Liver (tissue), 9 donors: ENCODE measurements around the gene FABP3. TPM values are rescaled to one million over a fixed set of nuclear protein-coding genes. Genes with fewer than 3 reads are reported as not detected.

Experiments
- DNase-seq: peaks from one replicate; pipeline ENCODE4 v3.0.0-alpha.2; 2017; ENCODE audit warnings: low spot score
- H3K27ac ChIP-seq, 2 donors: one replicate each; pipeline ENCODE4 v1.7.0; 2013; ENCODE audit warnings: inconsistent platforms in 2 of 2, low read length in 2 of 2, control low read depth in 1 of 2, low read depth in 1 of 2, mild to moderate bottlenecking in 1 of 2
- H3K27me3 ChIP-seq, 4 donors: one replicate each; pipeline versions ENCODE4 v1.6.1 to v1.7.0; 2013; ENCODE audit warnings: low read length in 3 of 4, inconsistent platforms in 1 of 4, mild to moderate bottlenecking in 1 of 4, moderate library complexity in 1 of 4; ENCODE audit not compliant: control insufficient read depth in 4 of 4, insufficient read depth in 4 of 4
- H3K36me3 ChIP-seq, 4 donors: one replicate each; pipeline versions ENCODE4 v1.6.1 to v1.7.0; 2013; ENCODE audit warnings: low read length in 3 of 4, mild to moderate bottlenecking in 3 of 4, low read depth in 1 of 4, moderate library complexity in 1 of 4; ENCODE audit not compliant: control insufficient read depth in 4 of 4, insufficient read depth in 3 of 4
- H3K4me1 ChIP-seq, 4 donors: one replicate each; pipeline versions ENCODE4 v1.6.1 to v1.7.0; 2013; ENCODE audit warnings: low read length in 3 of 4, mild to moderate bottlenecking in 3 of 4, moderate library complexity in 1 of 4; ENCODE audit not compliant: control insufficient read depth in 4 of 4, insufficient read depth in 4 of 4
- H3K4me3 ChIP-seq, 3 donors: one replicate each; pipeline versions ENCODE4 v1.6.1 to v1.7.0; 2013; ENCODE audit warnings: low read length in 3 of 3, control low read depth in 1 of 3, low read depth in 1 of 3, mild to moderate bottlenecking in 1 of 3
- H3K9ac ChIP-seq, 2 donors: one replicate each; pipeline ENCODE4 v1.7.0; 2013; ENCODE audit warnings: low read length in 2 of 2, mild to moderate bottlenecking in 2 of 2, moderate library complexity in 2 of 2, control low read depth in 1 of 2, low read depth in 1 of 2
- H3K9me3 ChIP-seq, 4 donors: one replicate each; pipeline versions ENCODE4 v1.6.1 to v1.7.0; 2013; ENCODE audit warnings: low read length in 3 of 4; ENCODE audit not compliant: control insufficient read depth in 4 of 4
- EGR1 ChIP-seq, 2 donors: IDR thresholded peaks; 2 replicates each; pipeline ENCODE4 v1.6.1; 2016 to 2018; ENCODE audit warnings: antibody characterized with exemption in 2 of 2, low read depth in 2 of 2
- FOXA1 ChIP-seq: IDR thresholded peaks from 2 replicates; pipeline ENCODE4 v1.6.1; 2016; ENCODE audit warnings: antibody characterized with exemption
- FOXA2 ChIP-seq: IDR thresholded peaks from 2 replicates; pipeline ENCODE4 v1.6.1; 2016; ENCODE audit warnings: antibody characterized with exemption
- GABPA ChIP-seq, 2 donors: IDR thresholded peaks in 1 of 2; conservative IDR thresholded peaks in 1 of 2; 2 replicates each; pipeline ENCODE4 v1.6.1; 2016; ENCODE audit warnings: antibody characterized with exemption in 2 of 2, mild to moderate bottlenecking in 1 of 2, moderate library complexity in 1 of 2
- HNF4A ChIP-seq, 2 donors: conservative IDR thresholded peaks; 2 replicates each; pipeline ENCODE4 v1.6.1; 2016; ENCODE audit warnings: antibody characterized with exemption in 2 of 2, mild to moderate bottlenecking in 2 of 2
- HNF4G ChIP-seq: IDR thresholded peaks from 2 replicates; pipeline ENCODE4 v1.6.1; 2016; ENCODE audit warnings: antibody characterized with exemption
- JUND ChIP-seq, 2 donors: IDR thresholded peaks; 2 replicates each; pipeline ENCODE4 v1.6.1; 2016; ENCODE audit warnings: antibody characterized with exemption in 2 of 2
- NR2F2 ChIP-seq: IDR thresholded peaks from 2 replicates; pipeline ENCODE4 v1.6.1; 2016; ENCODE audit warnings: antibody characterized with exemption
- RAD21 ChIP-seq, 2 donors: IDR thresholded peaks; 2 replicates each; pipeline ENCODE4 v1.6.1; 2016; ENCODE audit warnings: antibody characterized with exemption in 2 of 2, mild to moderate bottlenecking in 2 of 2
- RXRA ChIP-seq, 2 donors: IDR thresholded peaks; 2 replicates each; pipeline ENCODE4 v1.6.1; 2017 to 2018; ENCODE audit warnings: antibody characterized with exemption in 2 of 2, mild to moderate bottlenecking in 1 of 2
- SP1 ChIP-seq: IDR thresholded peaks from 2 replicates; pipeline ENCODE4 v1.6.1; 2018; ENCODE audit warnings: antibody characterized with exemption, mild to moderate bottlenecking
- TAF1 ChIP-seq: conservative IDR thresholded peaks from 2 replicates; pipeline ENCODE4 v1.6.1; 2016; ENCODE audit warnings: antibody characterized with exemption, mild to moderate bottlenecking
- YY1 ChIP-seq: IDR thresholded peaks from 2 replicates; pipeline ENCODE4 v1.6.1; 2016; ENCODE audit warnings: antibody characterized with exemption, mild to moderate bottlenecking
- WGBS: extraction: QIAGEN DNeasy Blood & Tissue Kit; methylation state at CpG from one replicate; pipeline ENCODE4 v1.1.7; 2013; 5-methylcytosine and 5-hydroxymethylcytosine counted together
- polyA plus RNA-seq, 2 donors: library from polyadenylated mRNA; stranded (reverse) in 1 of 2; unstranded in 1 of 2; fragments of 200-250 nt in 1 of 2; fragments of >200 nt in 1 of 2; fragmentation: Nextera tagmentation in 1 of 2; extraction: Ambion mirVana in 1 of 2; gene quantifications; one replicate each; pipeline versions ENCODE4 v1.2.1 to v1.2.3, GENCODE V29; 2013 to 2015
- total RNA-seq, 2 donors: library from RNA; depleted of rRNA; stranded (reverse); fragments of >200 nt; gene quantifications; one replicate each; pipeline ENCODE4 v1.2.3, GENCODE V29; 2014
- TF ChIP-seq, protein P1 (sequence below): IDR thresholded peaks from 2 replicates; pipeline ENCODE4 v1.6.1; 2016; ENCODE audit warnings: antibody characterized with exemption
- TF ChIP-seq, protein P2 (sequence below): fragments of 150-350 bp; IDR thresholded peaks from 2 replicates; pipeline ENCODE4 v1.5.1; 2017; ENCODE audit warnings: improper control_type of control experiment, low read depth, low read length; ENCODE audit not compliant: missing input control
- TF ChIP-seq, protein P3 (sequence below): IDR thresholded peaks from 2 replicates; pipeline ENCODE4 v1.6.1; 2016; ENCODE audit warnings: antibody characterized with exemption
- TF ChIP-seq, protein P4 (sequence below): IDR thresholded peaks from 2 replicates; pipeline ENCODE4 v1.6.1; 2016; ENCODE audit warnings: antibody characterized with exemption
- TF ChIP-seq, protein P5 (sequence below): IDR thresholded peaks from 2 replicates; pipeline ENCODE4 v1.6.1; 2016; ENCODE audit warnings: antibody characterized with exemption, mild to moderate bottlenecking
- donor health status: healthy.
- donor health status: healthy.
- donor health status: healthy.
- donor health status: healthy.
- donor health status: healthy.

Gene FABP3
- total and polyA plus RNA-seq, 4 donors, result 2.8 to 28.2 (median 5.2) TPM

DNA sequence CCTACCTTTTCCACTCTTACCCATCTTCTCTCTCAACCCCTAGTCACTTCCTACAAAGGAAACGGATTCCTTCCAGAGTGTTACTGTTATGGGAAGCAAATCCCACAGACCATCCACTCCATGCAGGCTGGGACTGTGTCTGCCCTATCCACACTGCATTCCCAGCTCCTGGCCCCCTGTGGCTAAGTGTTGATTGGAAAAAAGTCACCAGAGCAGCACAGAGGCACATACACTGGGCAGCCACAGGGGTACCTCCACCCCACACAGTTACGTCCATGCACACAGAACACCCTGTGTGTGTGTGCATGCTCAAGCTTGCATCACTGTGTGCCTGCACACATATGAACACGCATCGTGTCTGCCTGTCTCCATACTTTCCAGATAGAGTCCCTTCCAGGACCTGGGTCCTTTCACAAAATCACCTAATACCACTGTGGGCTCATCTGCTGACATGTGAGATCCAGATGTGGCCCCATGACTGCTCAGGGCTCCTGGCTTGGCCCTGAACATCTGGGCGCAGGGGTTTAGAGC, 36.0 kb upstream of the FABP3 start:
- H3K4me1 ChIP-seq, result peaks cover 0 to 7% (median 3%) of the 10 kb centered on the region in 4 donors
- H3K9me3 ChIP-seq, result no peaks in the 10 kb centered on the region
- H3K27ac ChIP-seq, result no peak overlapping the region
- H3K36me3 ChIP-seq, result no peaks in the 10 kb centered on the region
- TF ChIP-seq, protein P1, sequence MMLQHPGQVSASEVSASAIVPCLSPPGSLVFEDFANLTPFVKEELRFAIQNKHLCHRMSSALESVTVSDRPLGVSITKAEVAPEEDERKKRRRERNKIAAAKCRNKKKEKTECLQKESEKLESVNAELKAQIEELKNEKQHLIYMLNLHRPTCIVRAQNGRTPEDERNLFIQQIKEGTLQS, result no peak
- TF ChIP-seq YY1 (no peak), FOXA1 (no peak)
- no peaks in the 10 kb centered on the region for H3K27me3 ChIP-seq
- 91% methylated on average over 5 of the region's 5 CpGs for WGBS
- no peak overlapping the region for H3K9ac ChIP-seq
- DNase-seq, result no peak
- H3K4me3 ChIP-seq, result no peak overlapping the region

DNA sequence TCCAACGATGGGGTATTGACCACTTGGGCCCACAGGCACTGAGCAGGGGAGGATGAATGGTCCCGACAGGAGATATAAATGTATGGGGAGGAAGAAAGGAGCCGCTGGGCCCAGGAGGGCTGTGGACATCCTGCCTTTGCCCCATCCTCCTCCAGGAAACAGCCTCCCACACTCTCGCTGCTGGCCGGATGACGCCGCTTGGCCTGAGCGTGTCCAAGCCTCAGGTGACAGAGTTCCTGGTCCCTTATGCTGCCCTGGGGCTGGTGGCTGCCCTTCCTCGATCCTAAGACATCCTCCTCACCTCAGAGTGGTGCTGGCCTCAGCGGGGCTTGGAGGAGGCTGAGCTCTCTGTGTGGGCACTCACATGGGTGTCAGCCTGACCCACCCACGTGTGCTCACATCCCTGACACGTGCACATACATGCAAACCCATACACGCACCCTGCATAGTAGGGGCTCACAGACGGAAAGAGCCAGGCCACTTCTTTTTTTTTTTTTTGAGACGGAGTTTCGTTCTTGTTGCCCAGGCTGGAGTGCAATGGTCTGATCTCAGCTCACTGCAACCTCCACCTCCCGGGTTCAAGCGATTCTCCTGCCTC, 34.3 kb upstream of the FABP3 start:
- Histone ChIP-seq H3K4me1 (no peaks in the 10 kb centered on the region), H3K27me3 (no peaks in the 10 kb centered on the region), H3K27ac (no peak overlapping the region), H3K9me3 (no peaks in the 10 kb centered on the region), H3K4me3 (no peak overlapping the region), H3K9ac (no peak overlapping the region), H3K36me3 (no peaks in the 10 kb centered on the region)
- TF ChIP-seq, protein P2, sequence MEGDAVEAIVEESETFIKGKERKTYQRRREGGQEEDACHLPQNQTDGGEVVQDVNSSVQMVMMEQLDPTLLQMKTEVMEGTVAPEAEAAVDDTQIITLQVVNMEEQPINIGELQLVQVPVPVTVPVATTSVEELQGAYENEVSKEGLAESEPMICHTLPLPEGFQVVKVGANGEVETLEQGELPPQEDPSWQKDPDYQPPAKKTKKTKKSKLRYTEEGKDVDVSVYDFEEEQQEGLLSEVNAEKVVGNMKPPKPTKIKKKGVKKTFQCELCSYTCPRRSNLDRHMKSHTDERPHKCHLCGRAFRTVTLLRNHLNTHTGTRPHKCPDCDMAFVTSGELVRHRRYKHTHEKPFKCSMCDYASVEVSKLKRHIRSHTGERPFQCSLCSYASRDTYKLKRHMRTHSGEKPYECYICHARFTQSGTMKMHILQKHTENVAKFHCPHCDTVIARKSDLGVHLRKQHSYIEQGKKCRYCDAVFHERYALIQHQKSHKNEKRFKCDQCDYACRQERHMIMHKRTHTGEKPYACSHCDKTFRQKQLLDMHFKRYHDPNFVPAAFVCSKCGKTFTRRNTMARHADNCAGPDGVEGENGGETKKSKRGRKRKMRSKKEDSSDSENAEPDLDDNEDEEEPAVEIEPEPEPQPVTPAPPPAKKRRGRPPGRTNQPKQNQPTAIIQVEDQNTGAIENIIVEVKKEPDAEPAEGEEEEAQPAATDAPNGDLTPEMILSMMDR, result no peak
- TF ChIP-seq FOXA2 (no peak), TAF1 (no peak), FOXA1 (no peak), HNF4A (conservative IDR thresholded peaks at IDR 0.05) (no peak), SP1 (no peak), NR2F2 (no peak), JUND (IDR thresholded peaks at IDR 0.05) (no peak), RAD21 (IDR thresholded peaks at IDR 0.05) (no peak), EGR1 (IDR thresholded peaks at IDR 0.05; ENCODE audit: low read depth in 2 of 2) (no peak)
- TF ChIP-seq, protein P3, sequence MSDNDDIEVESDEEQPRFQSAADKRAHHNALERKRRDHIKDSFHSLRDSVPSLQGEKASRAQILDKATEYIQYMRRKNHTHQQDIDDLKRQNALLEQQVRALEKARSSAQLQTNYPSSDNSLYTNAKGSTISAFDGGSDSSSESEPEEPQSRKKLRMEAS, result no peak
- no peak for DNase-seq
- 87% methylated on average over 18 of the region's 18 CpGs for WGBS

DNA sequence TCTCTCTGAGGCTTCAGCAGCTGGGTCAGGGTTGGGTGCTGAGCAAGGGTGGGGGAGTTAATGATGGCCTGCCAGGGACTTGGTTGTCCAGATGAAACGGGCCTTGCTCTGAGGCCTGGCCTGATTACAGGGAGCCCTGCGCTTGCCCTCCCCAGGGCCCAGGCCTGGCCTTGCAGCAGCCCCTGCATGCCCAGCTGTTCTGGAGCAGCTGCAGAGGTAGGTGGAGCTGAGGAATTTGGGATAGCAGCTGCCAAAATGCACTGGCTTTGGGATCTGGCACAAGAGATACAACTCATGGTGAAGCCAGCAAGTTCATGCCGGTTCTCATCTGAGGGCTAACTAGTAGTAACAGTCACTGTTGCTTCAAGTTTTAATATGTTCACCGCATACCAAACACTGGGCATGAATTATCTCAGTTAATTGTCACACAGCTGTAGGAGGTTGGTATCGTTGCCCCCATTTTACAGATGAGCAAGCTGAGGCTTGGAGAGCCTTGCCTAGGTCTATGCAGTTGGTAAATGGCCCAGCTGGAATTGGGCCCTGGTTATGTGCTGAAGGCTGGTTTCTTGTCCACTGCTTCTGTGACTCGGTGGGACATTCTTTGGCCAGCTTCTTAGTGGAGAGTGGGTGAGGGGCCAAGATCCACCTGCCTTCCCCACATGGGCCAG, 32.8 kb upstream of the FABP3 start:
- Histone ChIP-seq H3K27ac (no peak overlapping the region), H3K9ac (no peak overlapping the region), H3K36me3 (no peaks in the 10 kb centered on the region), H3K9me3 (no peaks in the 10 kb centered on the region), H3K4me1 (no peaks in the 10 kb centered on the region), H3K27me3 (no peaks in the 10 kb centered on the region), H3K4me3 (no peak overlapping the region)
- WGBS, result 97% methylated on average over 6 of the region's 6 CpGs
- no peak for DNase-seq
- TF ChIP-seq HNF4G (no peak), GABPA (IDR thresholded peaks at IDR 0.05 in 1 of 2, conservative IDR thresholded peaks at IDR 0.05 in 1 of 2) (no peak), TAF1 (no peak), RXRA (IDR thresholded peaks at IDR 0.05) (no peak), NR2F2 (no peak), FOXA2 (no peak), EGR1 (IDR thresholded peaks at IDR 0.05; ENCODE audit: low read depth in 2 of 2) (no peak), HNF4A (conservative IDR thresholded peaks at IDR 0.05) (no peak), RAD21 (IDR thresholded peaks at IDR 0.05) (no peak), FOXA1 (no peak), YY1 (no peak), JUND (IDR thresholded peaks at IDR 0.05) (no peak), SP1 (no peak)
- TF ChIP-seq, protein P4, sequence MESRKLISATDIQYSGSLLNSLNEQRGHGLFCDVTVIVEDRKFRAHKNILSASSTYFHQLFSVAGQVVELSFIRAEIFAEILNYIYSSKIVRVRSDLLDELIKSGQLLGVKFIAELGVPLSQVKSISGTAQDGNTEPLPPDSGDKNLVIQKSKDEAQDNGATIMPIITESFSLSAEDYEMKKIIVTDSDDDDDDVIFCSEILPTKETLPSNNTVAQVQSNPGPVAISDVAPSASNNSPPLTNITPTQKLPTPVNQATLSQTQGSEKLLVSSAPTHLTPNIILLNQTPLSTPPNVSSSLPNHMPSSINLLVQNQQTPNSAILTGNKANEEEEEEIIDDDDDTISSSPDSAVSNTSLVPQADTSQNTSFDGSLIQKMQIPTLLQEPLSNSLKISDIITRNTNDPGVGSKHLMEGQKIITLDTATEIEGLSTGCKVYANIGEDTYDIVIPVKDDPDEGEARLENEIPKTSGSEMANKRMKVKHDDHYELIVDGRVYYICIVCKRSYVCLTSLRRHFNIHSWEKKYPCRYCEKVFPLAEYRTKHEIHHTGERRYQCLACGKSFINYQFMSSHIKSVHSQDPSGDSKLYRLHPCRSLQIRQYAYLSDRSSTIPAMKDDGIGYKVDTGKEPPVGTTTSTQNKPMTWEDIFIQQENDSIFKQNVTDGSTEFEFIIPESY, result no peak
- TF ChIP-seq, protein P3, result no peak
- TF ChIP-seq, protein P1, result no peak
- TF ChIP-seq, protein P5, sequence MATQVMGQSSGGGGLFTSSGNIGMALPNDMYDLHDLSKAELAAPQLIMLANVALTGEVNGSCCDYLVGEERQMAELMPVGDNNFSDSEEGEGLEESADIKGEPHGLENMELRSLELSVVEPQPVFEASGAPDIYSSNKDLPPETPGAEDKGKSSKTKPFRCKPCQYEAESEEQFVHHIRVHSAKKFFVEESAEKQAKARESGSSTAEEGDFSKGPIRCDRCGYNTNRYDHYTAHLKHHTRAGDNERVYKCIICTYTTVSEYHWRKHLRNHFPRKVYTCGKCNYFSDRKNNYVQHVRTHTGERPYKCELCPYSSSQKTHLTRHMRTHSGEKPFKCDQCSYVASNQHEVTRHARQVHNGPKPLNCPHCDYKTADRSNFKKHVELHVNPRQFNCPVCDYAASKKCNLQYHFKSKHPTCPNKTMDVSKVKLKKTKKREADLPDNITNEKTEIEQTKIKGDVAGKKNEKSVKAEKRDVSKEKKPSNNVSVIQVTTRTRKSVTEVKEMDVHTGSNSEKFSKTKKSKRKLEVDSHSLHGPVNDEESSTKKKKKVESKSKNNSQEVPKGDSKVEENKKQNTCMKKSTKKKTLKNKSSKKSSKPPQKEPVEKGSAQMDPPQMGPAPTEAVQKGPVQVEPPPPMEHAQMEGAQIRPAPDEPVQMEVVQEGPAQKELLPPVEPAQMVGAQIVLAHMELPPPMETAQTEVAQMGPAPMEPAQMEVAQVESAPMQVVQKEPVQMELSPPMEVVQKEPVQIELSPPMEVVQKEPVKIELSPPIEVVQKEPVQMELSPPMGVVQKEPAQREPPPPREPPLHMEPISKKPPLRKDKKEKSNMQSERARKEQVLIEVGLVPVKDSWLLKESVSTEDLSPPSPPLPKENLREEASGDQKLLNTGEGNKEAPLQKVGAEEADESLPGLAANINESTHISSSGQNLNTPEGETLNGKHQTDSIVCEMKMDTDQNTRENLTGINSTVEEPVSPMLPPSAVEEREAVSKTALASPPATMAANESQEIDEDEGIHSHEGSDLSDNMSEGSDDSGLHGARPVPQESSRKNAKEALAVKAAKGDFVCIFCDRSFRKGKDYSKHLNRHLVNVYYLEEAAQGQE, result no peak
